ENCODE measurements around the gene IL23A. TPM values are rescaled to one million over a fixed set of nuclear protein-coding genes. Genes with fewer than 3 reads are reported as not detected.

The IL23A gene
- total RNA-seq, 1 experiment from 2014 or later = 2.0 TPM

DNA sequence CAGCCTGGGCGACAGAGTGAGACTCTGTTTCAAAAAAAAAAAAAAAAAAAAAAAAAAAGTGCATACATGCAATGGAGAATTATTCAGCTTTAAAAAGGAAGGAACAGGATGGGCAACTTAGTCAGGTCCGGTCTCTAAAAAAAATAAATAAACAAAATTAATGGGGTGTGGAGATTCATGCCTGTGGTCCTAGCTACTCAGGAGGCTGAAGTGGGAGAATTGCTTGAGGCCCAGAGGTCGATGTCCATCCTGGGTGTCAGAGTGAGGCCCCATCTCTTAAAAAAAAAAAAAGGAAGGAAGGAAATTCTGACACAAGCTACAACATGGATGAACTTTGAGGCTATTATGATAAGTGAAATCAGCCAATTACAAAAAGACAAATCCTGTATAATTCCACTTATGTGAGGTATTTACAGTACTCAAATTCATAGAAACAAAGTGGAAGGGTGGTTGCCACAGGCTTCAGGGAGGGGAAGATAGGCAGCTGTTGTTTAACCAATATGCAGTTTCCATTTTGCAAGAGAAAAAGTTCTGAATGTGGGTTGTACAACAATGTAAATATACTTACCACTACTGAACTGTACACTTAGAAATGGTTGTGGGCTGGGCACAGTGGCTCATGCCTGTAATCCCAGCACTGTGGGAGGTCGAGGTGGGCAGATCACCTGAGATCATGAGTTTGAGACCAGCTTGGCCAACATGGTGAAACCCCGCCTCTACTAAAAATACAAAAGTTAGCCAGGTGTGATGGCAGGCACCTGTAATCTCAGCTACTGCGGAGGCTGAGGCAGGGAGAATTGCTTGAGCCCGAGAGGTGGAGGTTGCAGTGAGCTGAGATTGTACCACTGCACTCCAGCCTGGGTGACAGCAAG, 36.3 kb downstream of the IL23A start:
- Histone ChIP-seq H3T11ph (ENCODE audit: low read length) (no peak overlapping the region), H3K18ac (ENCODE audit: insufficient read length, low read depth, low read length) (no peak overlapping the region), H3K14ac (ENCODE audit: insufficient read depth, low read length) (no peak overlapping the region), H3K4ac (ENCODE audit: low read depth, low read length) (no peak overlapping the region), H3K27ac (ENCODE audit: insufficient read length, low read depth, low read length) (no peak overlapping the region), H4K8ac (replicated peaks; ENCODE audit: insufficient read length, low read depth, low read length) (no peak overlapping the region), H3K79me1 (ENCODE audit: insufficient read depth, low read depth, low read length, poor library complexity, severe bottlenecking) (no peaks in the 10 kb centered on the region), H2BK5ac (ENCODE audit: insufficient read length, low read length) (no peak overlapping the region), H3K79me2 (ENCODE audit: insufficient read depth, low read length) (no peaks in the 10 kb centered on the region), H4K5ac (ENCODE audit: insufficient read length, low read depth, low read length) (no peak overlapping the region), H3K4me1 (ENCODE audit: insufficient read depth, low read length) (no peaks in the 10 kb centered on the region), H2AK5ac (ENCODE audit: insufficient read length, low read length) (no peak overlapping the region), H3K56ac (ENCODE audit: insufficient read length, low read depth, low read length) (no peak overlapping the region), H3K23ac (ENCODE audit: insufficient read length, low read depth, low read length) (no peak overlapping the region), H3K4me2 (ENCODE audit: insufficient read depth, insufficient read length, low read length) (no peak overlapping the region), H4K20me1 (ENCODE audit: control insufficient read depth, insufficient read depth, insufficient read length) (no peaks in the 10 kb centered on the region), H3K23me2 (ENCODE audit: insufficient read length, low read depth, low read length, poor library complexity, severe bottlenecking) (no peaks in the 10 kb centered on the region), H3K9ac (ENCODE audit: extremely low read depth, insufficient read length, low read length) (no peak overlapping the region), H2AFZ (ENCODE audit: low read length) (no peak overlapping the region), H2BK15ac (ENCODE audit: low read depth, low read length) (no peak overlapping the region), H2BK20ac (ENCODE audit: low read depth, low read length, poor library complexity, severe bottlenecking) (no peak overlapping the region), H2BK120ac (ENCODE audit: low read depth, low read length, poor library complexity, severe bottlenecking) (no peak overlapping the region), H2BK12ac (ENCODE audit: insufficient read length, low read depth, low read length) (no peak overlapping the region), H3K27me3 (ENCODE audit: insufficient read depth, low read length) (no peaks in the 10 kb centered on the region), H3K9me3 (ENCODE audit: control insufficient read depth, low read depth, low read length) (no peaks in the 10 kb centered on the region), H4K91ac (ENCODE audit: insufficient read length, low read depth, low read length) (no peak overlapping the region)
- H3K4me3 Mint-ChIP-seq = no peak overlapping the region
- peaks cover 10 to 15% of the 10 kb centered on the region in 2 experiments for H3K4me1 Mint-ChIP-seq
- TF ChIP-seq, protein P1, sequence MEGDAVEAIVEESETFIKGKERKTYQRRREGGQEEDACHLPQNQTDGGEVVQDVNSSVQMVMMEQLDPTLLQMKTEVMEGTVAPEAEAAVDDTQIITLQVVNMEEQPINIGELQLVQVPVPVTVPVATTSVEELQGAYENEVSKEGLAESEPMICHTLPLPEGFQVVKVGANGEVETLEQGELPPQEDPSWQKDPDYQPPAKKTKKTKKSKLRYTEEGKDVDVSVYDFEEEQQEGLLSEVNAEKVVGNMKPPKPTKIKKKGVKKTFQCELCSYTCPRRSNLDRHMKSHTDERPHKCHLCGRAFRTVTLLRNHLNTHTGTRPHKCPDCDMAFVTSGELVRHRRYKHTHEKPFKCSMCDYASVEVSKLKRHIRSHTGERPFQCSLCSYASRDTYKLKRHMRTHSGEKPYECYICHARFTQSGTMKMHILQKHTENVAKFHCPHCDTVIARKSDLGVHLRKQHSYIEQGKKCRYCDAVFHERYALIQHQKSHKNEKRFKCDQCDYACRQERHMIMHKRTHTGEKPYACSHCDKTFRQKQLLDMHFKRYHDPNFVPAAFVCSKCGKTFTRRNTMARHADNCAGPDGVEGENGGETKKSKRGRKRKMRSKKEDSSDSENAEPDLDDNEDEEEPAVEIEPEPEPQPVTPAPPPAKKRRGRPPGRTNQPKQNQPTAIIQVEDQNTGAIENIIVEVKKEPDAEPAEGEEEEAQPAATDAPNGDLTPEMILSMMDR (conservative IDR thresholded peaks at IDR 0.05) = no peak
- H3K36me3 Mint-ChIP-seq (ENCODE audit: insufficient read depth in 1 of 3, low read depth in 3 of 3) = peaks cover 0 to 3% (median 0%) of the 10 kb centered on the region in 3 experiments; a peak in 2 of 7 replicates
- peaks cover 2% of the 10 kb centered on the region; the same call in 1 of the 2 replicates for H3K27me3 Mint-ChIP-seq (ENCODE audit: low read depth)
- no CpG with 5 or more reads among the region's 7 CpGs for WGBS (ENCODE audit: extremely low coverage, insufficient read length, low lambda C conversion rate)
- H3K27ac Mint-ChIP-seq = no peak overlapping the region
- DNase-seq = no peak
- H3K9me3 Mint-ChIP-seq = peaks cover 10 to 12% of the 10 kb centered on the region in 2 experiments
